IMR-90 (cell line): ENCODE results near the gene OSMR. TPM values are rescaled to one million over a fixed set of nuclear protein-coding genes. Genes with fewer than 3 reads are reported as not detected.

Source experiments
- ATAC-seq: fragments of 200-7000 bp; cut with Tn5 transposase; 2 replicates; pipeline ENCODE4 v1.9.1; 2020; ENCODE audit warnings: low read depth, mild to moderate bottlenecking, moderate library complexity
- BruUV-seq: library from RNA; stranded (reverse); fragments of 400-500 nt; replicated peaks from 2 replicates; lab custom pipeline; 2021; lab: Mats Ljungman, UMichigan
- CTCF ChIA-PET: fragments of 300-600 bp; formaldehyde crosslinking; extraction: SDS; loops from one replicate; lab custom pipeline; 2021; ENCODE audit warnings: antibody characterized with exemption; lab: Yijun Ruan, JAX
- POLR2A ChIA-PET: fragments of 300-600 bp; sonication (Branson Sonifier 250); formaldehyde crosslinking; loops from one replicate; lab custom pipeline; 2022; ENCODE audit warnings: antibody characterized with exemption; ENCODE audit not compliant: unreplicated experiment; lab: Charles Lee
- DNase-seq: peaks from one replicate; pipeline ENCODE4 v3.0.0; 2013
- H2AFZ ChIP-seq: replicated peaks from 2 replicates; pipeline ENCODE3; 2013; ENCODE audit warnings: low read length, mild to moderate bottlenecking; ENCODE audit not compliant: poor library complexity
- H2AK5ac ChIP-seq: 2 replicates; pipeline ENCODE4 v1.6.1; 2013; ENCODE audit warnings: low read depth, low read length, inconsistent platforms
- H2AK9ac ChIP-seq: replicated peaks from 2 replicates; pipeline ENCODE3; 2013; ENCODE audit warnings: mild to moderate bottlenecking, low read depth, low read length, moderate library complexity; ENCODE audit not compliant: poor library complexity
- H2BK120ac ChIP-seq: 2 replicates; pipeline ENCODE4 v1.6.1; 2013; ENCODE audit warnings: low read depth, low read length, inconsistent platforms
- H2BK15ac ChIP-seq: 3 replicates; pipeline ENCODE4 v1.6.1; 2013; ENCODE audit warnings: low read depth, low read length, inconsistent platforms
- H2BK20ac ChIP-seq: 2 replicates; pipeline ENCODE4 v1.6.1; 2013; ENCODE audit warnings: low read depth, mild to moderate bottlenecking, inconsistent platforms, low read length, moderate library complexity
- H2BK5ac ChIP-seq: 2 replicates; pipeline ENCODE4 v1.6.1; 2013; ENCODE audit warnings: mild to moderate bottlenecking, low read depth, low read length, inconsistent platforms; ENCODE audit not compliant: poor library complexity, severe bottlenecking
- H3K14ac ChIP-seq: replicated peaks from 2 replicates; pipeline ENCODE4 v1.6.1; 2013; ENCODE audit warnings: low read depth, low read length, inconsistent platforms
- H3K18ac ChIP-seq: 2 replicates; pipeline ENCODE4 v1.6.1; 2013; ENCODE audit warnings: low read depth, low read length, control low read depth
- H3K23ac ChIP-seq: 2 replicates; pipeline ENCODE4 v1.6.1; 2013; ENCODE audit warnings: low read depth, low read length, inconsistent platforms
- H3K27ac ChIP-seq: 2 replicates; pipeline ENCODE4 v1.5.1; 2013; ENCODE audit warnings: mild to moderate bottlenecking, control low read depth, low read length; ENCODE audit not compliant: insufficient read depth
- H3K27me3 ChIP-seq: 2 replicates; pipeline ENCODE4 v1.6.1; 2013; ENCODE audit warnings: low read length; ENCODE audit not compliant: control insufficient read depth, insufficient read depth
- H3K36me3 ChIP-seq: 2 replicates; pipeline ENCODE4 v1.6.1; 2013; ENCODE audit warnings: low read length, mixed read lengths; ENCODE audit not compliant: control insufficient read depth, insufficient read depth
- H3K4ac ChIP-seq: 2 replicates; pipeline ENCODE4 v1.6.1; 2013; ENCODE audit warnings: low read depth, low read length, inconsistent platforms
- H3K4me1 ChIP-seq: 2 replicates; pipeline ENCODE4 v1.6.1; 2013; ENCODE audit warnings: low read length, mixed read lengths; ENCODE audit not compliant: control insufficient read depth, insufficient read depth
- H3K4me2 ChIP-seq: 2 replicates; pipeline ENCODE4 v1.6.1; 2013; ENCODE audit warnings: low read depth, mild to moderate bottlenecking, control low read depth, low read length, moderate library complexity
- H3K4me3 ChIP-seq: 2 replicates; pipeline ENCODE4 v1.5.1; 2013; ENCODE audit warnings: low read depth, mild to moderate bottlenecking, control low read depth, low read length, moderate library complexity; ENCODE audit not compliant: insufficient read depth
- H3K56ac ChIP-seq: 2 replicates; pipeline ENCODE4 v1.6.1; 2013; ENCODE audit warnings: low read length, inconsistent platforms; ENCODE audit not compliant: insufficient read depth; ENCODE audit errors: extremely low read depth
- H3K79me1 ChIP-seq, 2 experiments: 2 replicates each; pipeline ENCODE4 v1.6.1; 2013; ENCODE audit warnings: low read length in 2 of 2, inconsistent platforms in 1 of 2, low read depth in 1 of 2
- H3K9ac ChIP-seq: 2 replicates; pipeline ENCODE4 v1.6.1; 2013; ENCODE audit warnings: low read depth, low read length, control low read depth
- H3K9me1 ChIP-seq: 2 replicates; pipeline ENCODE4 v1.6.1; 2013; ENCODE audit warnings: low read length, inconsistent platforms; ENCODE audit not compliant: insufficient read depth
- H3K9me3 ChIP-seq: 2 replicates; pipeline ENCODE4 v1.6.1; 2013; ENCODE audit warnings: low read length; ENCODE audit not compliant: control insufficient read depth, insufficient read depth
- H4K20me1 ChIP-seq: 2 replicates; pipeline ENCODE4 v1.6.1; 2013; ENCODE audit warnings: low read length, inconsistent platforms; ENCODE audit not compliant: insufficient read depth
- H4K5ac ChIP-seq: 2 replicates; pipeline ENCODE4 v1.6.1; 2013; ENCODE audit warnings: mild to moderate bottlenecking, low read depth, low read length, control low read depth
- H4K8ac ChIP-seq, 2 experiments: 2 replicates each; pipeline ENCODE4 v1.6.1; 2013; ENCODE audit warnings: low read depth in 2 of 2, low read length in 2 of 2, control low read depth in 1 of 2, inconsistent platforms in 1 of 2
- H4K91ac ChIP-seq: 2 replicates; pipeline ENCODE4 v1.6.1; 2013; ENCODE audit warnings: low read depth, low read length, inconsistent platforms; ENCODE audit not compliant: insufficient read depth
- CHD1 ChIP-seq: IDR thresholded peaks from 2 replicates; pipeline ENCODE4 v1.6.1; 2012; ENCODE audit warnings: low read depth, low read length, improper control_type of control experiment
- CTCF ChIP-seq: conservative IDR thresholded peaks from 2 replicates; pipeline ENCODE4 v1.5.1; 2012; ENCODE audit warnings: mild to moderate bottlenecking, low read depth, low read length, improper control_type of control experiment
- MAFK ChIP-seq: IDR thresholded peaks from 2 replicates; pipeline ENCODE4 v1.6.1; 2012; ENCODE audit warnings: low read depth, low read length, improper control_type of control experiment
- POLR2A ChIP-seq: IDR thresholded peaks from 2 replicates; pipeline ENCODE4 v1.6.1; 2012; ENCODE audit warnings: mild to moderate bottlenecking, low read depth, low read length
- RAD21 ChIP-seq: IDR thresholded peaks from 2 replicates; pipeline ENCODE4 v1.6.1; 2012; ENCODE audit warnings: low read length, improper control_type of control experiment
- WGBS, 2 experiments: methylation state at CpG; one replicate each; pipeline versions ENCODE4 v1.1.5 to v1.1.7; 2013; ENCODE audit warnings: missing lambda C conversion rate in 2 of 2; ENCODE audit not compliant: insufficient read length in 1 of 2; ENCODE audit errors: extremely low coverage in 2 of 2; 5-methylcytosine and 5-hydroxymethylcytosine counted together
- dilution Hi-C: fragments of 300-500 bp; cut with HindIII; formaldehyde crosslinking; loops from one replicate; pipeline ENCODE4 v1.14.3; 2018; ENCODE audit warnings: low sequenced_read_pairs; ENCODE audit not compliant: unreplicated experiment
- in situ Hi-C: fragments of 300-500 bp; cut with MboI; formaldehyde crosslinking; loops from 3 replicates; pipeline ENCODE4 v1.14.3; 2019; ENCODE audit warnings: low sequenced_read_pairs, inconsistent platforms, mixed read lengths
- intact Hi-C: fragments of 100-400 bp; cut with micrococcal nuclease; formaldehyde crosslinking; loops from 2 replicates; pipeline ENCODE4 v1.10.0; 2022
- polyA plus RNA-seq, 3 experiments: library from polyadenylated mRNA; depleted of rRNA; stranded (reverse); fragments of >200 nt; gene quantifications; 2 replicates each; pipeline ENCODE4 v1.2.3, GENCODE V29; 2012; ENCODE audit warnings: low replicate concordance in 1 of 3
- total RNA-seq: library from RNA; depleted of rRNA; stranded (reverse); fragments of >200 nt; gene quantifications from 2 replicates; pipeline ENCODE4 v1.2.3, GENCODE V29; 2012

OSMR gene
- total and polyA plus RNA-seq, 2 of the 4 experiments (the other 2 are of a cell fraction): 41.6 to 48.7 TPM

DNA sequence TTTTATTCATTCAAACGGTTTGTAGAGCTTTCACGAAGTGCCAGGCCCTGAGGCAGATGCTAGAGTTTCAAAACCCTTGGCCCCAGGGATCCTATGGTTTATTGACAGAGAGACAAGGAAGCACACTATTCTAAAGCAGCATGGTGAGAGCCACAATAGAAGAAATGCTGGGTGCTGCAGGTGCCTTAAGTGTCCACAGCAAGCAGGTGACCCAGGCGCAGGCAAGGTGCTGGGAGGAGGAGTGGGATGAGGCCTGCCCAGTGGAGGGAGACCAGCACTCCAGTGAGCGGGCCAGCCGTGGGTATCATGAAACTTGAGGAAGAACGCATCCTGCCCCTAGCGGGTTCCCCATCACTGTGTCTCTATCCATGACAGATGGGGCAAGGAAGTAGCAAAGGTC lies 71.0 kb downstream of the OSMR start:
- ChIA-PET POLR2A (no interaction called here), CTCF (no interaction called here)
- H2AK9ac ChIP-seq: no peak overlapping the region
- H2BK5ac ChIP-seq: no peak overlapping the region
- H3K9me1 ChIP-seq: no peaks in the 10 kb centered on the region; the same call in 1 of the 2 replicates
- H3K4ac ChIP-seq: no peak overlapping the region
- 94% methylated on average over 3 of the region's 7 CpGs; no CpG with 5 or more reads in 1 of the 2 experiments for WGBS, 2 experiments
- ATAC-seq (no peak), DNase-seq (no peak)
- no peak overlapping the region for H2AK5ac ChIP-seq
- H2BK15ac ChIP-seq: no peak overlapping the region
- no peak overlapping the region for H4K5ac ChIP-seq
- H3K4me1 ChIP-seq: no peaks in the 10 kb centered on the region
- H3K18ac ChIP-seq: no peak overlapping the region
- no peak overlapping the region for H3K9ac ChIP-seq
- H2BK120ac ChIP-seq: no peak overlapping the region
- H2BK20ac ChIP-seq: no peak overlapping the region
- TF ChIP-seq RAD21 (no peak), MAFK (no peak), CHD1 (no peak), CTCF (no peak), POLR2A (no peak)
- H4K91ac ChIP-seq: no peak overlapping the region
- intact Hi-C loops (no loop called here), in situ Hi-C loops (no loop called here), dilution Hi-C loops (no loop called here)
- H3K23ac ChIP-seq: no peak overlapping the region
- H3K27ac ChIP-seq: no peak overlapping the region
- H2AFZ ChIP-seq: no peak overlapping the region
- H4K8ac ChIP-seq: no peak overlapping the region
- peaks cover 0 to 8% of the 10 kb centered on the region in 2 experiments; a peak in 3 of 4 replicates for H3K79me1 ChIP-seq
- no peak overlapping the region for H3K56ac ChIP-seq
- H3K4me3 ChIP-seq: no peak overlapping the region
- H3K14ac ChIP-seq: no peak overlapping the region
- H3K36me3 ChIP-seq: peaks cover 35% of the 10 kb centered on the region
- no peaks in the 10 kb centered on the region for H3K27me3 ChIP-seq
- H3K4me2 ChIP-seq: no peak overlapping the region
- H3K9me3 ChIP-seq: no peaks in the 10 kb centered on the region
- H4K20me1 ChIP-seq: no peaks in the 10 kb centered on the region
- BruUV-seq: no TSS peak
